ENCODE data around the gene GABRA5. TPM values are rescaled to one million over a fixed set of nuclear protein-coding genes. Genes with fewer than 3 reads are reported as not detected.

GABRA5 gene
- total and polyA plus RNA-seq, 5 experiments from 2014 or later = not detected

DNA sequence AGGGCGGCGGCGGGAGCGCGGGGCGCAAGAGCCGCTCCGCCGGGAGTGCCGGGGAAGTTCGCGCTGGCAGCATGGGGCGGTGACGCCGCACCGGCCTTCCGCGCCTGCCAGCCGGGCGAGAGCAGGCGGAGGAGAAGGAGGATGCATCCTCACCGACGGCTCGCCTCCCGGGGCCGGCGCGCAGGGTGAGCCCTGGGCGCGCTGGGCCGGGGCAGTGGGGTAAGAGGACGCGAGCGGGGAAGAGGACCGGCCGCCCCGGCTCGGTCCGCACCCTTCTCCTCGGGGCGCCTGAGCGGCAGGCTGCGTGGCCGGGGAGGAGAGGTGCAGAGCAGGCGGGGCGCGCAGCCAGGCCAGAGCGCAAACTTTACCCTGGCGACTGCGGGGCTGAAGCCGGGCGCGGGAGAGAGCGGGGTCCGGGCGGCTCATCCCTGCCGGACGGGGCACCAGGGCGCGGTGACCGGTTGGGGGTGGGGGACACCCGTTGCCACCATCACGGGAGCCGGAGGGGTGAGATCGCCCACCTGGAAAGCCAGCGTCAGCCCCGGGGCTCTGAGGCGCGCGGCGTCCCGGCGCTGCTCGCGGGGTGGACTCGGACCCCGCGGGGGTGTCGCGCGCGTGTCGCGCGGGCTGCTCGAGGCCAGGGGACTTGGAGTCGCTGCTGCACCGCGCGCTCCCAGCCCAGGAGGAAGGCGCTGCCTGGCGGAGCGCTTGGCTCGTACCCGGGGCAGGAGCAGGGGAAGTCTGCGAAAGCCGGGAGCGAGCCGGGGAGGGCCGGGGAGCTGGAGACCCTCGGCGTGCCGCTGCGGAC lies 542 bp downstream of the GABRA5 start:
- H3K27ac Mint-ChIP-seq = no peak overlapping the region
- ATAC-seq = no peak
- H3K9me3 Mint-ChIP-seq = no peaks in the 10 kb centered on the region
- POLR2A ChIA-PET = no interaction called here
- no peak overlapping the region for H3K4me3 Mint-ChIP-seq
- H3K36me3 Mint-ChIP-seq = no peaks in the 10 kb centered on the region
- no peak for DNase-seq
- no peaks in the 10 kb centered on the region for H3K4me1 Mint-ChIP-seq
- H3K27me3 Mint-ChIP-seq = peaks cover 12 to 38% (median 23%) of the 10 kb centered on the region in 5 donors

DNA sequence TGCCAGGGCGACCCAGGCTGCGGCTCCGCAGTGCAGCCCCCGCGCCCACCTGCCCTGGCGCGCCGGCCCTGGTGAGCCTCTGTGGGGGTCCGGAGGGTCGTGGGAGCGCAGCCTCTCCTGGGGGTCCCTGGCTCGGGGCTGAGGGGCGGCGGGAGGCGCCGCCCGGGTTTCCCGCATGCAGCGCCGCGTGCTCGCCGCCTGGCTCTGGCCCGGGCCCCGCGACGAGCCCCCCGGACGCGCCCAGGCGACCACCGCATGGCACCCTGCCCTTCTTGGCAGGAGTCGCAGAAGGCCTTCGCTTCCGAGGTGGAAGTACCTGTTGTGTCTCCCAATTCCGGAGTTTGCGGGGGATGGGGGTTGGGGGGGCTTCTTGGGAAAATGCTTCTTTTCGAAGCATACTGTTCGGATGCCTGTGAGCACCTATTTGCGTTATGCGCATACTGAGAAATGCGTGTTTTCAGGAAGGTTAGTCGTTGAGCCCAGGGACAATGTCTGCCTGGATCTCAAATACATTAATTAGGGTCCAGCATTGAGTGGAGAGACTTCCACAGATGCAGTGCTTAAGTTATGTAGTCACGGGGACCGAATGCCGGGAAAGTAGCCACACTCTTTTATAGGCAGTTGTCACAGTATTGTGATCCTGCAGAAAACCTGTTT lies 1.3 kb downstream of the GABRA5 start:
- ATAC-seq (no peak), DNase-seq (no peak)
- Mint-ChIP-seq H3K36me3 (no peaks in the 10 kb centered on the region), H3K4me3 (no peak overlapping the region), H3K9me3 (no peaks in the 10 kb centered on the region), H3K4me1 (no peaks in the 10 kb centered on the region), H3K27ac (no peak overlapping the region), H3K27me3 (peaks cover 14 to 31% (median 23%) of the 10 kb centered on the region in 5 donors)
- POLR2A ChIA-PET = no interaction called here

DNA sequence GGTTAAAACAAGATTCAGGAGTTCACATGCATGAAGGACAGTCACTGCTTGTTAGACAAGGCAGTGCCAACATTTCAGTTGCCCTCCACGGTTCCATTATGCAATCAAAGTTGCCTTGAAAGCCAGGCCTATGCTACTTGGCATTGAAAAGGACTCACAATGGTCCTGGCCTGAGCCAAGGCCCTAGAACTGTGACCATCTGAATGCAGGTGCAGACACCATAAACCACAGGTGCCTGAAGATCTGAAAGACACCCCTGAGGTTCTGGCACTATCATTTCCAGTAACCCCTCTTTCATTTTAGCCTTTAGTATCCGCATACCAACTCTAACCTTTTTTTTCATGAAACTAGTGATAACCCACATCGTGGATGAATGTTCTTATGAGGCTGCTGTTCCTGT lies 2.8 kb downstream of the GABRA5 start:
- POLR2A ChIA-PET = no interaction called here
- Mint-ChIP-seq H3K9me3 (no peaks in the 10 kb centered on the region), H3K27ac (no peak overlapping the region), H3K4me1 (no peaks in the 10 kb centered on the region), H3K36me3 (no peaks in the 10 kb centered on the region), H3K4me3 (no peak overlapping the region), H3K27me3 (peaks cover 14 to 30% (median 23%) of the 10 kb centered on the region in 5 donors)
- ATAC-seq = no peak
- no peak for DNase-seq

DNA sequence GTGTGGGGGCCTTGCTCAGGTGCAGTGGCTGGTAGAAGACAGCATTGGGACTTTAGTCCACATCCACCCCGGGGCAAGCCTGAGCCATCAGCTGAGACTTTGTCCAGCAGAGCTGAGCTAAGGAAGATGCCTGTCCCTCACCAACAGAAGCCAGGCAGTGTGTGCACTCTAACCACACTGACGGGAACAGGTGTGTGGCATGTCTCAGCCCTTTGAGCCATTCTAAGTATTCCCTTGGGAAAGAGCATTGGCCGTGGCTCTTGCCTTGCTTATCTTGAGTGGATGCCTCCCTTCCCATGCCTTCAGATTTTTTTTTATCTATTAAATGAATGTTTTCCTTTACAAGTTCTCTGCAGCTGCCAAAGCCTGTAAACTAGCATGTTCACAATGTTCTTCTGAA lies 3.5 kb downstream of the GABRA5 start:
- no peak overlapping the region for H3K4me3 Mint-ChIP-seq
- DNase-seq (no peak), ATAC-seq (no peak)
- H3K36me3 Mint-ChIP-seq = no peaks in the 10 kb centered on the region
- no peak overlapping the region for H3K27ac Mint-ChIP-seq
- POLR2A ChIA-PET = no interaction called here
- no peaks in the 10 kb centered on the region for H3K9me3 Mint-ChIP-seq
- H3K4me1 Mint-ChIP-seq = no peaks in the 10 kb centered on the region
- H3K27me3 Mint-ChIP-seq = peaks cover 14 to 27% (median 23%) of the 10 kb centered on the region in 5 donors

DNA sequence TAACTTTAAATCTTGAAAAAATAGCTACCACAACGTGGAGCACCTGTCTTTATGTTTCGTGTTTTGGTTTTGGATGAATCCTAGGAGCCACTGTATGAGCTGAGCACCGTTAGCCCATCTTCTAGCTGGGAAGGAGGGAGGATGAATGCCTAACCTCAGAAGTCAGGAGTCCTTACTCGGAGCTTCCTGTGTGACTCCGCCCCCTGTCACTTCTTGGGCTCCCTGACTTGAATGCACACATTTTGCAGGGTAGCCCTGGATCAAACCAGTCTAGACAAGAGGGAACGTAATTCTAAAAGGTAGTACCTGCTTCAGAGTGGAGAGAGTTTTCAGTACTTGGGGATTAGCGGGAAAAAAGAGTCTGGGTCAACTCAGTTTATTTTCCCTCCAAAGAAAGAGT lies 5.3 kb downstream of the GABRA5 start:
- Mint-ChIP-seq H3K27ac (no peak overlapping the region), H3K4me3 (no peak overlapping the region), H3K4me1 (no peaks in the 10 kb centered on the region), H3K27me3 (peaks cover 10 to 15% (median 14%) of the 10 kb centered on the region in 5 donors), H3K36me3 (no peaks in the 10 kb centered on the region), H3K9me3 (no peaks in the 10 kb centered on the region)
- POLR2A ChIA-PET = no interaction called here
- ATAC-seq (no peak), DNase-seq (no peak)

DNA sequence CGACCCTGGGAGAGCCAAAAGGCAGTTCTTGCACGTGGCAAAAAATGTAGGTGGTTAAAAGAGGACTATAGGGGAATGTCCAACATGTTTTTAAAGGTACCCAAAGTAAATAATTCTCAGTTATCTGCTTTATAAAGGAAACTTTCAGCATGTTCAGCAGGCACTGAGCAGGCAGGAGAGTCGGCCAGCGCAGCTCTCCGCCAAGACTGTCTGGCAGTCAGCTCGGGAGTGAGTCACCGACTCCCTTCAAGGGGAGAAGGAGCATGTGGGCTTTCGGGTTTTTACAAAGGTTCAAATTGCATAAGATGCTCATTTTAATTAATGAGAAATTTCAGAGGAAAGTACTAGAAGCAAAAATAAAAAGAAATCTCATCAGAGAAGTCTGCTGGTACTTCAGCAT lies 7.0 kb downstream of the GABRA5 start:
- Mint-ChIP-seq H3K27ac (no peak overlapping the region), H3K4me1 (no peaks in the 10 kb centered on the region), H3K4me3 (no peak overlapping the region), H3K27me3 (peaks cover 7 to 10% (median 8%) of the 10 kb centered on the region in 5 donors), H3K9me3 (no peaks in the 10 kb centered on the region), H3K36me3 (no peaks in the 10 kb centered on the region)
- DNase-seq = no peak
- ATAC-seq = no peak
- POLR2A ChIA-PET = no interaction called here

DNA sequence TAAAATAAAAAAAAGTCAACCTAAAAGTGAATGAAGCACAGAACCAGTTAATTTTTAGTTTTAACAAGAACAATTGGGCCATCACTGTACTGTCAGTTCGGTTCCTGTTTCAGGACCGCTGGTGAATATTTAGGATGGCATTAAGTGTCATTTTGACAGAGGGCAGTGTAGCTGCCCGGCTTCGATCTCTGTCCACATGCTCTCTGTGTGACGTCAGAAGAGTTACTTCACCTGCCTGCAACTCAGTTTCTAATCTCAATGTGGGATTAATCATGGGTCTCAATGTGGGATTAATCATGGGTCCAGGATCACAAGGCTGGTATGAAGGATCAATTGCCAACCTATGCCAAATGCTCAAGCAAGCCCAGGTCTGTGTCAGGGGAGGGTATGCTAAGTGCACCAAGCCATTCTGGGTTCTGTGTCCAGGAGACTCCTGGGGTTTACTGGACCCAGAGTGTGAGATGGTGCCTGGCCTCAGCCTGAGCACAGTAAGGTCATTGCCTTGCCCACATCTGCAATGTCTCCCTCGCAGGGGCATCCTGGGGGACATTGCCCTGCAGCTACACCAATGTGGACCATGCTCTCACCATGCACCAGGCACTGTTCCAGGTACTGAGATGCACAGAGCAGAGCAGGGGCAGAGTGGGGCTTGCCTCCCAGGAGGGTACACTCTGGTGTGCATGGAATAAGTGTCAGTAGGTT lies 8.1 kb downstream of the GABRA5 start:
- POLR2A ChIA-PET = no interaction called here
- no peaks in the 10 kb centered on the region for H3K9me3 Mint-ChIP-seq
- DNase-seq (no peak), ATAC-seq (no peak)
- no peak overlapping the region for H3K4me3 Mint-ChIP-seq
- H3K4me1 Mint-ChIP-seq = no peaks in the 10 kb centered on the region
- H3K27me3 Mint-ChIP-seq = peaks cover 0 to 5% (median 2%) of the 10 kb centered on the region in 5 donors
- H3K36me3 Mint-ChIP-seq = no peaks in the 10 kb centered on the region
- no peak overlapping the region for H3K27ac Mint-ChIP-seq

DNA sequence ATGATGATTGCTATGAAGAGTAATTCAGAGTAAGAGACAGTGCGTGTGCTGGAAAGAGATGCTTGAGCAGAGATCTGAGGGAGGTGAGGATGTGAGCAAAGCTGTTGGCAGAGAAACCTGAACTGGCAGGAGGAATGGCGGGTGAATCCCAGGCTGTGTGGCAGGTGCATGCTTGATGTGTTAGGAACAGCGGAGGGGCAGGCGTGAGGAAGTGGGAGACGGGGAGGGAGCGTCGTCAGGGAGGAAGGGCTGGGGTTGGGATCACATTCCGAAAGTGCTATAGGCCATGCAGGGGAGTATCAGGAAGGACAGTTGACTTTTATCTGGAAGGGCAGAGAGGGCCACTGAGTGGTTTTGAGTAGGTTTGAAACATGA lies 8.6 kb downstream of the GABRA5 start:
- H3K4me1 Mint-ChIP-seq = no peaks in the 10 kb centered on the region
- no peaks in the 10 kb centered on the region for H3K9me3 Mint-ChIP-seq
- no peak for ATAC-seq
- H3K27me3 Mint-ChIP-seq = peaks cover 0 to 5% (median 2%) of the 10 kb centered on the region in 5 donors
- H3K27ac Mint-ChIP-seq = no peak overlapping the region
- DNase-seq = no peak
- H3K4me3 Mint-ChIP-seq = no peak overlapping the region
- H3K36me3 Mint-ChIP-seq = no peaks in the 10 kb centered on the region
- POLR2A ChIA-PET = no interaction called here

DNA sequence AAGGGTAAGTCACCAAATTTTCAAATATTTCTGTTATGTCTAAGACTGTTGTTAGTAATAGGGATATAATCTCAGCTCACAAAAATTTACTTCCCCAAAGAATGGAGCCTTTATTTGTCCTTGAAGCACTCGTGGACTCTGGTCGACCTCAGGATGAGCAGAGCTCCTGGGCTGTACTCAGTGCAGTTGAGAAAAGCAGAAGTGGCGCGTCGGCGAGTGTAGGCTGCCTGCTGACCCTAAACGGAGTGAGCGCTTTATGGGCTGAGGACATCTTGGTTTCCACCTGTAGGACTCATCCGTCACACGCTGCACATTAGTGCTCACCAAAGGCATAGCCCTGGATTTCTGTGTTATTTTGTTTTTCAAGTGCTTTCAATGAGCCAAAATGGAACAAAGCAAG lies 11.0 kb downstream of the GABRA5 start:
- peaks cover 0 to 2% (median 0%) of the 10 kb centered on the region in 5 donors for H3K27me3 Mint-ChIP-seq
- no peaks in the 10 kb centered on the region for H3K36me3 Mint-ChIP-seq
- H3K4me3 Mint-ChIP-seq = no peak overlapping the region
- POLR2A ChIA-PET = no interaction called here
- no peaks in the 10 kb centered on the region for H3K9me3 Mint-ChIP-seq
- H3K27ac Mint-ChIP-seq = no peak overlapping the region
- no peak for ATAC-seq
- no peaks in the 10 kb centered on the region for H3K4me1 Mint-ChIP-seq
- DNase-seq = no peak

DNA sequence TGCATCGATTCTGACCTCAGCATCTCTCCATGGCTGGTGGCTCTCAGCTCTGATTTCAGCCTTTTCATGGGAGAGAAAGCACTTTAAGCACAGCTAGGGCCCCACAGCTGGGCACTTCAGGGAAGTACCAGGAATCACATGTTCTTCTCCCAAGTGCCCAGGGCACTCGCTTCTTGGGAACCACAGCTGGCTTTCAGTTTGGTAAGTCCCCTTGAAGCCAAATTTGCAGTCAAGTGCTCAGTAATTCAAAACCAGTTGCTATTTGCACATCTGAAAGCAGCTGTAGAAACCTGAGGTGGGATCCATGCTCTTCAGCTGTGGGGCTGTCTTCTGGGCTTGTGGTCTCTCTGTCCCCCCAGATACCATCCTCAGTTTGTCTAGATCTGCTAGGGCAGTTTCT lies 12.8 kb downstream of the GABRA5 start:
- no peaks in the 10 kb centered on the region for H3K4me1 Mint-ChIP-seq

DNA sequence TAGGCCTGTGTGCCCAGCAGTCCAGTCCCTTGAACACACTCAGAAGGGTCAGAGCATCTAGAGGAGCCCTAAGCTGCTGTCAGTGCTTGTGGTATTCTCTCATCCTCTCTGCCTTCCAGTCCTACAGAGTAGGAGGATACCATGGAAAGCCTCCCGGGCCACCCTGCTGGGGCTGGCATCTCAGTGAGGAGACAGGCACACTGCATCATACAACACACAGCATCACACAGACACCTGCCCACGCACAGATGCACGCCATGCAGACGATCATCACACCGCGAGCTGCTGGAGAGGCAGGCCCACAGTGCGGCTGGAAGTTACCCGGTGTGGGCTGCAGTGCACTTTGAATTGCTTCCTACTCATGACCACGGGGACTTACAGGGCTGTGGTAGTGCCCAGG lies 15.2 kb downstream of the GABRA5 start:
- no peak overlapping the region for H3K4me3 Mint-ChIP-seq
- H3K9me3 Mint-ChIP-seq = no peaks in the 10 kb centered on the region
- peaks cover 0 to 3% (median 0%) of the 10 kb centered on the region in 5 donors for H3K27me3 Mint-ChIP-seq
- H3K36me3 Mint-ChIP-seq = no peaks in the 10 kb centered on the region
- no peak overlapping the region for H3K27ac Mint-ChIP-seq
- no peaks in the 10 kb centered on the region for H3K4me1 Mint-ChIP-seq
- ATAC-seq (no peak), DNase-seq (no peak)
- POLR2A ChIA-PET = no interaction called here

More for the DNA sequence above, 12.8 kb downstream of the GABRA5 start:
- POLR2A ChIA-PET = no interaction called here
- Mint-ChIP-seq H3K9me3 (no peaks in the 10 kb centered on the region), H3K27me3 (peaks cover 0 to 2% (median 0%) of the 10 kb centered on the region in 5 donors), H3K36me3 (no peaks in the 10 kb centered on the region), H3K4me3 (no peak overlapping the region), H3K27ac (no peak overlapping the region)
- ATAC-seq (no peak), DNase-seq (no peak)

DNA sequence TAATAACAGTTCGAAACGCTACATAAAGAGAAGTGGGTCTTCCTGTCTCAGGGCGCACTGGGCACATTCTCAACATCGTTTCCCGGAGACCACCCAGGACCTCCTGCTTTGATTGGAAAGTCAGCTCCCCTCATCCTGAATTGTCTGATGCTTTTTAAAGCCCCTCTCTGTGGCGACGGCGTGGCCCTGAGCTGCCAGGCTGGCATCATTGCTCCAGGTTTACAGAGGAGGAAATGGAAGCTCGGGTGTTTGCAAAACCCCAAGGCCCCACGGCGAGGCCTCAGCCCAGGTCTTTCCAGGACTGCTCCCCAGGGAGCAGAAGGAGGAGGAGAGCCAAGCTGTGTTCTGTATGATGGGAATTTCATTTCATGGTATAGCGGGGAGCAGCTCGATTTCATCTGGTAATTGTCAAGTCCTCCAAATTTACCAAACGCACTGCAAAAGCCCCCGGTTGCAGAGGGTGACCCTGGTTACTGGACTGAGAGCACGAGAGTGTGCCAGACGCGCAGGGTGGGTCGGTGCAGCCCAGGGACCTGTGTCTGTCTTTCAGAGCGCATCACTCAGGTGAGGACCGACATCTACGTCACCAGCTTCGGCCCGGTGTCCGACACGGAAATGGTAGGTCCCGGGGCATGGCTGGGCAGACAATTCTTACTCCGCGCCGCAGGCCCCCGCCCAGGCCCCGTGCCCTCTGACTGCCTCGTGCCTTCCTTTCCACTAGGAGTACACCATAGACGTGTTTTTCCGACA lies 15.9 kb downstream of the GABRA5 start:
- Mint-ChIP-seq H3K27ac (no peak overlapping the region), H3K4me3 (no peak overlapping the region), H3K27me3 (peaks cover 0 to 3% (median 0%) of the 10 kb centered on the region in 5 donors), H3K36me3 (no peaks in the 10 kb centered on the region), H3K9me3 (no peaks in the 10 kb centered on the region), H3K4me1 (no peaks in the 10 kb centered on the region)
- ATAC-seq = no peak
- POLR2A ChIA-PET = no interaction called here
- no peak for DNase-seq

DNA sequence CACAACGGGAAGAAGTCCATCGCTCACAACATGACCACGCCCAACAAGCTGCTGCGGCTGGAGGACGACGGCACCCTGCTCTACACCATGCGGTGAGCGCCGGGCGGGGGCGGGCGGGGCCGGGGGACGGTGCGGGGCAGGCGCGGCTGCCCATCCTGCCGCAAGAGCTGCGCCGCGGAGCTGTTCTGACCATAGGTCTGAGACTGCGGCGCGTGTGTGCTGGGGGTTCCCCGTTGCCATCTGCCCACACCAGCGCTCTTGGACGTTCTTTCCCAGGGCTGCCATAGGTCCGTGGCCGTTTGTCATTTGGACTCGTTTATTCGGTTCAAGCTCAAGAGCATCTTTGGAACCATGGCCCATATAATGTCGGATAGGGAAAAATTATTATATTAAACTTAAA lies 16.6 kb downstream of the GABRA5 start:
- Mint-ChIP-seq H3K36me3 (no peaks in the 10 kb centered on the region), H3K27me3 (peaks cover 0 to 3% (median 0%) of the 10 kb centered on the region in 5 donors), H3K9me3 (no peaks in the 10 kb centered on the region), H3K4me3 (no peak overlapping the region), H3K4me1 (no peaks in the 10 kb centered on the region), H3K27ac (no peak overlapping the region)
- POLR2A ChIA-PET = no interaction called here
- no peak for ATAC-seq
- DNase-seq = no peak
